Activated naive CD8-positive, alpha-beta T cell treated with anti-CD3 and anti-CD28 coated beads for 36 hours (primary cell): ENCODE measurements around the gene CTNS. TPM values are rescaled to one million over a fixed set of nuclear protein-coding genes. Genes with fewer than 3 reads are reported as not detected.
A peak's percentile ranks its signal among the peaks of the same experiment; 100 is the strongest.

Experiments used
- DNase-seq: peaks from one replicate; pipeline ENCODE4 v3.0.0; 2021
- H3K27ac Mint-ChIP-seq: one replicate; pipeline ENCODE4 v1.8.0; 2022; ENCODE audit warnings: mild to moderate bottlenecking, moderate library complexity, mixed read lengths
- H3K27me3 Mint-ChIP-seq: one replicate; pipeline ENCODE4 v1.8.0; 2022; ENCODE audit warnings: mild to moderate bottlenecking, mixed read lengths
- H3K36me3 Mint-ChIP-seq: one replicate; pipeline ENCODE4 v1.8.0; 2021; ENCODE audit warnings: mild to moderate bottlenecking, mixed read lengths
- H3K4me1 Mint-ChIP-seq: one replicate; pipeline ENCODE4 v1.8.0; 2021; ENCODE audit warnings: mixed read lengths
- H3K4me3 Mint-ChIP-seq: one replicate; pipeline ENCODE4 v1.8.0; 2022; ENCODE audit warnings: mild to moderate bottlenecking, moderate library complexity, mixed read lengths
- H3K9me3 Mint-ChIP-seq: one replicate; pipeline ENCODE4 v1.8.0; 2022; ENCODE audit warnings: mixed read lengths
- total RNA-seq, 2 experiments: library from RNA; stranded (reverse); gene quantifications; one replicate each; pipeline ENCODE4 v1.2.3, GENCODE V29; 2021

CTNS gene
- total RNA-seq, 2 experiments from 2014 or later = 10.6 to 11.0 TPM

- Mint-ChIP-seq H3K4me1 (peaks cover 6% of the 10 kb centered on the region), H3K27me3 (no peaks in the 10 kb centered on the region), H3K27ac (no peak overlapping the region), H3K36me3 (no peaks in the 10 kb centered on the region), H3K9me3 (no peaks in the 10 kb centered on the region), H3K4me3 (no peak overlapping the region)
- no peak for DNase-seq
Observed at GRCh38 chr17:3681565-3681964, 45.0 kb downstream of the CTNS start.

DNA sequence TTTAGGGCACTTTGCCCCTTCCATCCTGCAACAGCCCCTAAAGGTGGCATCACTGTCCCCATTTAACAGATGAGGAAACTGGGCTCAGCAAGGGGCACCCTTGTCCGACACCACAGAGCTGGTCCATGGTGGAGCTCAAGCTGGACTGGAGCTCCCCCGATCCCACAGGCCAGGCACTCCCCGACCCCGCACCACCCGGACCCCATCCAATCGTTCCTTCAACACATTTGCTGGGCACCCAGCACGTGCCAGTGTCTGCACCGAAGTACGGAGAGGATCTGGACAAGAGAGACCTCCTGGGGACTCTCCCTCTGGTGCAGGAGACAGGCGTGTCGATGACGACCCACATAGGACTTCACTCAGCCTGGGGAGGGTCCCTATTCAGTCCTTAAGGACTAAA is 45.5 kb downstream of the CTNS start:
- no peak for DNase-seq
- Mint-ChIP-seq H3K4me1 (peaks cover 6% of the 10 kb centered on the region), H3K36me3 (no peaks in the 10 kb centered on the region), H3K4me3 (no peak overlapping the region), H3K27ac (no peak overlapping the region), H3K9me3 (no peaks in the 10 kb centered on the region), H3K27me3 (no peaks in the 10 kb centered on the region)

DNA sequence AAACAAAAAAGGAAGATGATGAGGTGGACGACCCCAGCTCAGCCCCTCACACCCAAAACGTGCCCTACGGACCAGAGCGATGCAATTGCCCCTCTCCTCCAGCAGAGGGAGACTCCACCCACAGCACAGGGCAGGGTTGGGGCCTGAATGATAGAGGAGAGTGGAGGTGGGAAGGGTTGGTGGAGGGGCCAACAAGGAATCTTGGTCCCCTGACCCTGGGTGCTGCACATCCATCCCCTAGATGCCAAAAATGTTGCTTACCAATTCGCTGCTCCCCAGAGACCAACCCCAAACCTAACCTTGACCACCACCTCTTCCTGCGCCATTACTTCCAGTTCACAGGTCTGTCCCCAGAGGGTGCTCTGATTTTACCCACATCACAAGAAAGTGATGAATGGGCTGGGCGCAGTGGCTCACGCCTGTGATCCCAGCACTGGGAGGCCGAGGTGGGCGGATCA is 46.5 kb downstream of the CTNS start:
- H3K4me1 Mint-ChIP-seq = peaks cover 6% of the 10 kb centered on the region
- H3K9me3 Mint-ChIP-seq = no peaks in the 10 kb centered on the region
- H3K4me3 Mint-ChIP-seq = no peak overlapping the region
- peak; percentile 59 for DNase-seq
- no peaks in the 10 kb centered on the region for H3K27me3 Mint-ChIP-seq
- H3K27ac Mint-ChIP-seq = no peak overlapping the region
- H3K36me3 Mint-ChIP-seq = no peaks in the 10 kb centered on the region

DNA sequence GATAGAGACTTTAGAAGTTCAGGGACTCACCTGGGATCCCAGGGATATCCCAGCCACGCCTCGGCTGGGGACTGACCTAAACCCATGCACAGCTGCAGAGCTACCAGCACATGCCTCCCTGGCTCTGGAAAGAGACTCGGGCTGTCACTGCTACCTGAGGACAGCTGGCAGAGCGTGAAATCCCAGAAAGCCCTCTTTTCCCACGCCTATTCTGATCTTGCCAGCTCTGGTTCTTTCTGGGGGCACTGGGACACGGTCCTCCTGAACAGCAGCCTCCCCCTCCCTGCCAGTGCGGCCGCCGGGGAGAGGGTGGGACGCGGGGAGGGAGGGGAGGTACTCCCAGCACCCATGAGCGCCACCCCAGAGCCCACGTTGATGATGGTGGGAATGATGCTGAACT is 48.6 kb downstream of the CTNS start:
- no peak for DNase-seq
- H3K4me3 Mint-ChIP-seq = no peak overlapping the region
- H3K27me3 Mint-ChIP-seq = no peaks in the 10 kb centered on the region
- H3K36me3 Mint-ChIP-seq = peaks cover 8% of the 10 kb centered on the region
- H3K9me3 Mint-ChIP-seq = no peaks in the 10 kb centered on the region
- H3K4me1 Mint-ChIP-seq = peaks cover 6% of the 10 kb centered on the region
- H3K27ac Mint-ChIP-seq = no peak overlapping the region

GRCh38 chr17:3688027-3688553 is 51.5 kb downstream of the CTNS start:
- H3K9me3 Mint-ChIP-seq = no peaks in the 10 kb centered on the region
- no peaks in the 10 kb centered on the region for H3K27me3 Mint-ChIP-seq
- peaks cover 8% of the 10 kb centered on the region for H3K36me3 Mint-ChIP-seq
- DNase-seq = no peak
- H3K4me1 Mint-ChIP-seq = peaks cover 3% of the 10 kb centered on the region
- H3K27ac Mint-ChIP-seq = no peak overlapping the region
- no peak overlapping the region for H3K4me3 Mint-ChIP-seq

DNA sequence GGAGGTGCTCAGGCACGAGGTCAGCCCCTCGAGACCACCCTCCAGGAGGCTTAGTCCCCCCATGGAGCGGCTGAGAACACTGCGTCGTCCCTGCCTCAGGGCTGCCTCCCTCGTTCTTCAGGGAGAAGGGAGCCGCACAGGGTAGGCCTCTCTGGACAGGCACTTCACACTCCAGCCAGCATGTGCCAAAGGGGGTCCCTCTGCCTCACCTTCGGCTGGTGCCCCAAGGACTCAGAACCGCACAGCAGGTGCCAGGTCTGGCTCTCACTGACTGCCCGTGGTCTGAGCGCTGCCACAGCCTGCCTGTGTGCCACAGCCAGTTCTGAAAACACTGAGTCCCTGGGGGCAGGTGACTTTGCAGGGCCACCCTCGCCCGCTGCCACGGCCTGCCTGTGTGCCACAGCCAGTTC is 52.3 kb downstream of the CTNS start:
- Mint-ChIP-seq H3K4me1 (peaks cover 4% of the 10 kb centered on the region), H3K4me3 (no peak overlapping the region), H3K27me3 (no peaks in the 10 kb centered on the region), H3K9me3 (no peaks in the 10 kb centered on the region), H3K27ac (no peak overlapping the region), H3K36me3 (peaks cover 8% of the 10 kb centered on the region)
- DNase-seq = no peak

DNA sequence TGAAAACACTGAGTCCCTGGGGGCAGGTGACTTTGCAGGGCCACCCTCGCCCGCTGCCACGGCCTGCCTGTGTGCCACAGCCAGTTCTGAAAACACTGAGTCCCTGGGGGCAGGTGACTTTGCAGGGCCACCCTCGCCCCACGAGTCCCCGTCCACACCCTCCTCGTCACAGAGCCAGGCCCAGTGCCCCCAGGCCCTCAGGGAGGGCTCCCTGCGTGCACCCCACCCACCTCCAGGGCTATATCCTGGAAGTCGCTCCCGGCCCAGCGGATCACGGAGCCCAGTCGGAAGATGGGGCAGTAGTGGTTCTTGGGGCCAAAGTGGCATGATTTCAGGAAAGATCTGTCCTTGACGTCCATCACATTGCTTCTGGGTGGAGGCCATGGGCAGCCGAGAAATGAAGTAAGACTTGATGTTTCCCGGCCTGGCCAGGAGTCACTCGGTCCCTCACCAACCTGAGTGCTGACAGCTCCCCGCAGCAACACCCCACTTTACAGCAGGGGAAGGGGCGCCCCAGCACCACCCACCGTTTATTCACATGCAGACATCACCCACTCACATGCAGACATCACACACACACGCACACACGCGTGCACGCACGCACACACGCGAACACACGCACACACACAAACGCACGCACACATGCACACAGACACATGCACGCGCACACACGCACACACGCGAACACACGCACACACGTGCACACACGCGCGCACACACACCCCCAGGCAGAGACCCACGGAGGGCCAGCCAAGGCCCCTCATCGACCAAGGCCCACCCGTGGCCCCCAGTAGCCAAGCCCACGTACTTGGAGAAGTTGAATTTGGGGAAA is 52.9 kb downstream of the CTNS start:
- H3K9me3 Mint-ChIP-seq = no peaks in the 10 kb centered on the region
- H3K27me3 Mint-ChIP-seq = no peaks in the 10 kb centered on the region
- no peak overlapping the region for H3K27ac Mint-ChIP-seq
- no peak for DNase-seq
- H3K36me3 Mint-ChIP-seq = peaks cover 8% of the 10 kb centered on the region
- peaks cover 9% of the 10 kb centered on the region for H3K4me1 Mint-ChIP-seq
- H3K4me3 Mint-ChIP-seq = no peak overlapping the region

- Mint-ChIP-seq H3K9me3 (no peaks in the 10 kb centered on the region), H3K4me1 (peaks cover 12% of the 10 kb centered on the region), H3K36me3 (peaks cover 8% of the 10 kb centered on the region), H3K4me3 (no peak overlapping the region), H3K27ac (no peak overlapping the region), H3K27me3 (no peaks in the 10 kb centered on the region)
- no peak for DNase-seq
Observed at GRCh38 chr17:3690094-3690715, 53.6 kb downstream of the CTNS start.

DNA sequence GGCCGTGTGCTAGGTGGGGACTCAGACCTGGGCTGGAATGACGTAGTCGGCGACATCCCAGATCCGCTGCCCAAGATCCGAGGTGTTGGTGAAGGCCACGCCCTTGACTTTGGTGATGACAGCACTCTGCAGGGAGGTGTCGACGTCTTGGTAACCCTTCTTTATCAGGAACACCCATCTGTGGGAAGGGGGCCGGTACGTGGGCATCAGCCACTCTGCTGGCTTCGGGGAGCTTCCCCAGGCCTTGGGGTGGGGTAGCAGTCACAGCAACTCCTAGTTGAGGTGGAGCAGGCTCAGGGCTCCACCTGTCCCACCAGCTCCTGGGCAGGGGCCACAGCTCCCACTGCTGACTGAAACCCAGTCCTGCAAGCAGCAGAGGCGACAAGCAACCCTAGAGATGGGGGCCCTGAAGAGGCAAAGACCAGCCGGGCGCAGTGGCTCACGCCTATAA is 55.1 kb downstream of the CTNS start:
- Mint-ChIP-seq H3K4me3 (no peak overlapping the region), H3K9me3 (no peaks in the 10 kb centered on the region)

GRCh38 chr17:3692346-3692745 is 55.8 kb downstream of the CTNS start:
- H3K4me3 Mint-ChIP-seq = no peak overlapping the region
- H3K4me1 Mint-ChIP-seq = peaks cover 16% of the 10 kb centered on the region
- no peak for DNase-seq
- no peak overlapping the region for H3K27ac Mint-ChIP-seq
- no peaks in the 10 kb centered on the region for H3K9me3 Mint-ChIP-seq
- no peaks in the 10 kb centered on the region for H3K27me3 Mint-ChIP-seq
- H3K36me3 Mint-ChIP-seq = peaks cover 8% of the 10 kb centered on the region

More for the DNA sequence above, 55.1 kb downstream of the CTNS start:
- H3K27ac Mint-ChIP-seq = no peak overlapping the region
- H3K27me3 Mint-ChIP-seq = no peaks in the 10 kb centered on the region
- peaks cover 8% of the 10 kb centered on the region for H3K36me3 Mint-ChIP-seq
- no peak for DNase-seq
- H3K4me1 Mint-ChIP-seq = peaks cover 13% of the 10 kb centered on the region

- peaks cover 8% of the 10 kb centered on the region for H3K36me3 Mint-ChIP-seq
- H3K27ac Mint-ChIP-seq = no peak overlapping the region
- H3K27me3 Mint-ChIP-seq = no peaks in the 10 kb centered on the region
Observed at GRCh38 chr17:3693141-3693540, 56.6 kb downstream of the CTNS start.

DNA sequence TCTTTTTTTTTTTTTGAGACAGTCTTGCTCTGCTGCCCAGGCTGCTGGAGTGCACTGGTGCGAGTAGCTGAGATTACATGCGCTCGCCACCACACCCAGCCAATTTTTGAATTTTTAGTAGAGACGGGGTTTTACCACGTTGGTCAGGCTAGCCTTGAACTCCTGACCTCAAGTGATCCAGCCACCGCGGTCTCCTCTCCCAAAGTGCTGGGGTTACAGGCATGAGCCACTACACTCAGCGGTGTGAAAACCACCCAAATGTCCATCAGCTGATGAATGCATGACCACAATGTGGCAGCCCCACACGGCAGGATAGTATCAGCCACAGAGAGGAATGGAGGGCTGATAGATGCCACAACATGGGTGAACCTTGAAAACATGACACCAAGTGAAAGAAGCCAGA is 57.3 kb downstream of the CTNS start:
- Mint-ChIP-seq H3K36me3 (peaks cover 4% of the 10 kb centered on the region), H3K4me3 (peak overlapping the region; percentile 85), H3K4me1 (peaks cover 16% of the 10 kb centered on the region), H3K9me3 (peaks cover 2% of the 10 kb centered on the region), H3K27ac (no peak overlapping the region), H3K27me3 (no peaks in the 10 kb centered on the region)
- peak; percentile 65 for DNase-seq

More at GRCh38 chr17:3693141-3693540, 56.6 kb downstream of the CTNS start:
- Mint-ChIP-seq H3K4me1 (peaks cover 16% of the 10 kb centered on the region), H3K9me3 (peaks cover 2% of the 10 kb centered on the region), H3K4me3 (no peak overlapping the region)
- DNase-seq = no peak

GRCh38 chr17:3695129-3695722 is 58.7 kb downstream of the CTNS start:
- H3K4me1 Mint-ChIP-seq = peaks cover 16% of the 10 kb centered on the region
- DNase-seq = no peak
- peak overlapping the region; percentile 77 for H3K27ac Mint-ChIP-seq
- H3K4me3 Mint-ChIP-seq = peak overlapping the region; percentile 85
- no peaks in the 10 kb centered on the region for H3K27me3 Mint-ChIP-seq
- H3K36me3 Mint-ChIP-seq = no peaks in the 10 kb centered on the region
- H3K9me3 Mint-ChIP-seq = peaks cover 2% of the 10 kb centered on the region

GRCh38 chr17:3695723-3696411 is 59.3 kb downstream of the CTNS start, which contains the start of gene P2RX5:
P2RX5 (minus strand) TSS chr17:3696155; CDS start chr17:3696005, 150 bp downstream.
- Mint-ChIP-seq H3K27me3 (no peaks in the 10 kb centered on the region), H3K27ac (peak within 1 kb of the TSS; percentile 90), H3K4me3 (peak within 1 kb of the TSS; percentile 90), H3K9me3 (peaks cover 2% of the 10 kb centered on the region), H3K4me1 (peaks cover 17% of the 10 kb centered on the region), H3K36me3 (no peaks in the 10 kb centered on the region)
- peak; percentile 61 for DNase-seq
